K562 (cell line): ENCODE data around the gene LTBR. TPM values are rescaled to one million over a fixed set of nuclear protein-coding genes. Genes with fewer than 3 reads are reported as not detected.

ENCODE experiments used
- CC2D1A ChIP-seq: fragments of 450-650 bp; IDR thresholded peaks from 2 replicates; pipeline ENCODE4 v1.6.1; 2017; ENCODE audit warnings: mild to moderate bottlenecking
- DDX20 ChIP-seq: fragments of 450-650 bp; IDR thresholded peaks from 2 replicates; pipeline ENCODE4 v1.6.1; 2016; ENCODE audit warnings: missing genetic modification characterization, low read depth, mild to moderate bottlenecking, missing compliant biosample characterization, moderate library complexity
- FIP1L1 ChIP-seq: fragments of 200-400 bp; formaldehyde crosslinking; IDR thresholded peaks from 2 replicates; pipeline ENCODE4 v1.6.1; 2018; ENCODE audit warnings: mild to moderate bottlenecking, low read depth, low read length; ENCODE audit not compliant: poor library complexity, severe bottlenecking
- GMEB1 ChIP-seq: fragments of 250-450 bp; sonication (Bioruptor Pico); IDR thresholded peaks from 2 replicates; pipeline ENCODE4 v1.4.0; 2020; ENCODE audit warnings: mild to moderate bottlenecking
- HOXB6 ChIP-seq: fragments of 250-450 bp; sonication (Bioruptor Pico); IDR thresholded peaks from 2 replicates; pipeline ENCODE4 v1.5.1; 2022; ENCODE audit warnings: mild to moderate bottlenecking, borderline replicate concordance
- KLF6 ChIP-seq: fragments of 250-450 bp; sonication (Bioruptor Pico); IDR thresholded peaks from 2 replicates; pipeline ENCODE4 v1.4.0; 2020; ENCODE audit warnings: mild to moderate bottlenecking, moderate library complexity, borderline replicate concordance
- PML ChIP-seq: IDR thresholded peaks from 2 replicates; pipeline ENCODE4 v1.6.1; 2012; ENCODE audit warnings: low read length, inconsistent platforms
- RBBP5 ChIP-seq: fragments of 200-600 bp; sonication (generic); IDR thresholded peaks from 2 replicates; pipeline ENCODE4 v1.6.1; 2012; ENCODE audit warnings: borderline replicate concordance, mild to moderate bottlenecking, low read length, control low read depth, inconsistent platforms; ENCODE audit not compliant: insufficient read depth, poor library complexity, severe bottlenecking
- TCF7 ChIP-seq: sonication (generic); IDR thresholded peaks from 2 replicates; pipeline ENCODE4 v1.6.1; 2016; ENCODE audit warnings: antibody characterized with exemption, borderline replicate concordance
- TRIM25 ChIP-seq: fragments of 450-650 bp; IDR thresholded peaks from 2 replicates; pipeline ENCODE4 v1.7.0; 2016; ENCODE audit warnings: borderline replicate concordance
- YY1 ChIP-seq, 3 experiments: IDR thresholded peaks; 2 replicates each; pipeline ENCODE4 v1.6.1; 2011; ENCODE audit warnings: low read length in 2 of 3, mild to moderate bottlenecking in 2 of 3, moderate library complexity in 2 of 3, borderline replicate concordance in 1 of 3, control low read depth in 1 of 3, low read depth in 1 of 3; ENCODE audit not compliant: insufficient read depth in 3 of 3, insufficient replicate concordance in 2 of 3, control insufficient read depth in 1 of 3, insufficient read length in 1 of 3; ENCODE audit errors: extremely low read depth in 1 of 3
- ZBTB40 ChIP-seq, 2 experiments: fragments of 450-650 bp in 1 of 2; sonication (generic) in 1 of 2; formaldehyde crosslinking in 1 of 2; IDR thresholded peaks; 2 replicates each; pipeline versions ENCODE4 v1.7.1 to v1.9.0; 2016 to 2022; ENCODE audit warnings: inconsistent platforms in 1 of 2, mild to moderate bottlenecking in 1 of 2, missing genetic modification reagents in 1 of 2
- ZNF197 ChIP-seq: fragments of 200-800 bp; sonication (Bioruptor generic); IDR thresholded peaks from 2 replicates; pipeline ENCODE4 v1.6.1; 2016; ENCODE audit warnings: low read depth, missing genetic modification characterization, missing compliant biosample characterization
- ZNF239 ChIP-seq: fragments of 250-450 bp; sonication (Bioruptor Pico); IDR thresholded peaks from 2 replicates; pipeline ENCODE4 v1.4.0; 2020; ENCODE audit warnings: mild to moderate bottlenecking
- polyA plus RNA-seq, 8 experiments: library from polyadenylated mRNA; depleted of rRNA in 4 of 8; stranded (reverse) in 5 of 8; unstranded in 3 of 8; fragments of >200 nt; fragmentation: Nextera tagmentation in 2 of 8; fragmentation: Illumina TruSeq in 1 of 8; extraction: Ambion mirVana in 2 of 8; extraction: Trizol in 1 of 8; gene quantifications; 2 replicates each; pipeline versions ENCODE4 v1.2.1 to v1.2.3, GENCODE V29; 2011 to 2014; ENCODE audit warnings: inconsistent platforms in 1 of 8, missing spikeins in 1 of 8
- total RNA-seq, 7 experiments: library from RNA; depleted of rRNA in 6 of 7; stranded (reverse); fragments of >200 nt in 6 of 7; fragmentation: Illumina TruSeq in 2 of 7; extraction: Trizol in 2 of 7; gene quantifications; 2 replicates each; pipeline versions ENCODE4 v1.2.1 to v1.2.3, GENCODE V29; 2011 to 2021; ENCODE audit warnings: low replicate concordance in 1 of 7

The LTBR gene
- total and polyA plus RNA-seq, 9 of the 15 experiments (the other 6 are each of a cell fraction or from before 2014, with no cell fraction given): 0.96 to 69.0 (median 35.3) TPM

GRCh38 chr12:6392504-6392903 is 8.5 kb downstream of the LTBR start (continued):
- TF ChIP-seq ZBTB40 (IDR thresholded peaks at IDR 0.05) (peak; percentile 69), ZBTB40 (CRISPR knock-in tag; IDR thresholded peaks at IDR 0.05) (no peak), DDX20 (tag) (no peak), FIP1L1 (no peak), TCF7 (no peak), TRIM25 (no peak), PML (no peak), GMEB1 (no peak), CC2D1A (no peak), HOXB6 (CRISPR knock-in tag) (no peak), YY1 (IDR thresholded peaks at IDR 0.05; ENCODE audit: borderline replicate concordance in 1 of 3, control insufficient read depth in 1 of 3, extremely low read depth in 1 of 3, insufficient read depth in 3 of 3, insufficient read length in 1 of 3, insufficient replicate concordance in 2 of 3, low read depth in 1 of 3, low read length in 2 of 3) (no peak), KLF6 (CRISPR knock-in tag) (no peak), ZNF239 (CRISPR knock-in tag) (no peak), RBBP5 (peak; percentile 31), ZNF197 (no peak)
